A673 (cell line): Measurements from ENCODE around the gene IGFL2. TPM values are rescaled to one million over a fixed set of nuclear protein-coding genes. Genes with fewer than 3 reads are reported as not detected.

Experiments used
- BruUV-seq: library from RNA; stranded (reverse); fragments of 400-500 nt; replicated peaks from 2 replicates; lab custom pipeline; 2021; lab: Mats Ljungman, UMichigan
- CTCF ChIA-PET: fragments of 300-600 bp; sonication (Branson Sonifier 250); formaldehyde crosslinking; loops from one replicate; lab custom pipeline; 2022; ENCODE audit warnings: antibody characterized with exemption; lab: Charles Lee
- POLR2A ChIA-PET: fragments of 300-600 bp; sonication (Branson Sonifier 250); formaldehyde crosslinking; loops from one replicate; lab custom pipeline; 2022; ENCODE audit warnings: antibody characterized with exemption; ENCODE audit not compliant: low non-redundant PET; lab: Charles Lee
- DNase-seq: peaks from one replicate; pipeline ENCODE4 v3.0.0-alpha.2; 2015; ENCODE audit warnings: low spot score
- H3K27ac ChIP-seq: fragments of 200-600 bp; sonication (generic); 2 replicates; pipeline ENCODE4 v1.5.1; 2016; ENCODE audit warnings: mixed run types, low read depth, mild to moderate bottlenecking, mixed read lengths, antibody characterized with exemption, low read length; ENCODE audit not compliant: poor library complexity, severe bottlenecking
- H3K27me3 ChIP-seq: fragments of 200-600 bp; sonication (generic); replicated peaks from 2 replicates; pipeline ENCODE4 v1.6.1; 2017; ENCODE audit warnings: mixed run types, low read depth, mild to moderate bottlenecking, mixed read lengths, antibody characterized with exemption, low read length; ENCODE audit not compliant: insufficient read depth, poor library complexity
- H3K36me3 ChIP-seq: fragments of 200-600 bp; sonication (generic); 2 replicates; pipeline ENCODE4 v1.6.1; 2016; ENCODE audit warnings: mixed run types, mild to moderate bottlenecking, mixed read lengths, antibody characterized with exemption, low read length; ENCODE audit not compliant: insufficient read depth, poor library complexity, severe bottlenecking
- H3K4me1 ChIP-seq: fragments of 200-600 bp; sonication (generic); 2 replicates; pipeline ENCODE4 v1.6.1; 2017; ENCODE audit warnings: mixed run types, mild to moderate bottlenecking, mixed read lengths, antibody characterized with exemption, low read length; ENCODE audit not compliant: insufficient read depth, poor library complexity, severe bottlenecking
- H3K4me3 ChIP-seq: fragments of 200-600 bp; sonication (generic); 2 replicates; pipeline ENCODE4 v1.5.1; 2016; ENCODE audit warnings: low read depth, mixed run types, mild to moderate bottlenecking, mixed read lengths, low read length; ENCODE audit not compliant: poor library complexity, severe bottlenecking
- H3K9me3 ChIP-seq: fragments of 200-600 bp; sonication (generic); 2 replicates; pipeline ENCODE4 v1.6.1; 2016; ENCODE audit warnings: mixed run types, low read depth, mild to moderate bottlenecking, mixed read lengths, antibody characterized with exemption, low read length; ENCODE audit not compliant: poor library complexity, severe bottlenecking
- CTCF ChIP-seq: fragments of 300-800, 200-600 bp; sonication (generic); conservative IDR thresholded peaks from 2 replicates; pipeline ENCODE4 v1.5.1; 2017; ENCODE audit warnings: low read depth, mild to moderate bottlenecking, antibody characterized with exemption, low read length, moderate library complexity, mixed read lengths
- EZH2 ChIP-seq: fragments of 200-600 bp; sonication (generic); IDR thresholded peaks from 2 replicates; pipeline ENCODE4 v1.6.1; 2017; ENCODE audit warnings: borderline replicate concordance, low read depth, mild to moderate bottlenecking, mixed read lengths, antibody characterized with exemption, low read length; ENCODE audit not compliant: poor library complexity, severe bottlenecking
- intact Hi-C: fragments of 100-400 bp; cut with micrococcal nuclease; formaldehyde crosslinking; loops from one replicate; pipeline ENCODE4 v1.10.0; 2022; ENCODE audit not compliant: unreplicated experiment
- total RNA-seq: library from RNA; stranded (reverse); gene quantifications from 2 replicates; pipeline ENCODE4 v1.2.3, GENCODE V29; 2021

The IGFL2 gene
- total RNA-seq, 1 experiment from 2014 or later, result 0.45 TPM

GRCh38 chr19:46209051-46209450 lies 61.0 kb downstream of the IGFL2 start:
- H3K9me3 ChIP-seq, result no peaks in the 10 kb centered on the region
- POLR2A ChIA-PET, result no interaction called here
- no TSS peak for BruUV-seq
- no peaks in the 10 kb centered on the region for H3K36me3 ChIP-seq
- CTCF ChIA-PET, result no interaction called here
- no peak for DNase-seq
- H3K4me3 ChIP-seq, result no peak overlapping the region
- H3K27me3 ChIP-seq, result no peaks in the 10 kb centered on the region
- intact Hi-C loops, result no loop called here
- no peak overlapping the region for H3K27ac ChIP-seq
- no peaks in the 10 kb centered on the region for H3K4me1 ChIP-seq
- no peak for TF ChIP-seq EZH2
- TF ChIP-seq CTCF, result no peak

- CTCF ChIA-PET, result no interaction called here
- no peak for DNase-seq
Observed at GRCh38 chr19:46209472-46209871, 61.4 kb downstream of the IGFL2 start.

GRCh38 chr19:46210669-46211068 lies 62.6 kb downstream of the IGFL2 start:
- intact Hi-C loops, result no loop called here
- ChIA-PET POLR2A (no interaction called here), CTCF (no interaction called here)
- no peak for DNase-seq
- BruUV-seq, result no TSS peak
- TF ChIP-seq EZH2 (no peak), CTCF (no peak)
- no peaks in the 10 kb centered on the region for H3K9me3 ChIP-seq
- no peaks in the 10 kb centered on the region for H3K36me3 ChIP-seq
- H3K27me3 ChIP-seq, result no peaks in the 10 kb centered on the region
- no peaks in the 10 kb centered on the region for H3K4me1 ChIP-seq
- H3K27ac ChIP-seq, result no peak overlapping the region
- H3K4me3 ChIP-seq, result no peak overlapping the region

More at GRCh38 chr19:46209472-46209871, 61.4 kb downstream of the IGFL2 start:
- BruUV-seq, result no TSS peak
- TF ChIP-seq CTCF (no peak), EZH2 (no peak)
- no peaks in the 10 kb centered on the region for H3K9me3 ChIP-seq
- no peaks in the 10 kb centered on the region for H3K36me3 ChIP-seq
- H3K27me3 ChIP-seq, result no peaks in the 10 kb centered on the region
- H3K4me3 ChIP-seq, result no peak overlapping the region
- intact Hi-C loops, result no loop called here
- POLR2A ChIA-PET, result no interaction called here
- H3K27ac ChIP-seq, result no peak overlapping the region
- no peaks in the 10 kb centered on the region for H3K4me1 ChIP-seq

Other genes starting within 250 kb of the IGFL2 start
- 11.4 and 13.5 TPM in 2 replicates for gene MYPOP, start 245.6 kb upstream of the IGFL2 start, total RNA-seq
- not detected in 2 replicates for gene NANOS2, start 233.5 kb upstream of the IGFL2 start, total RNA-seq
- gene NOVA2, start 174.4 kb upstream of the IGFL2 start, total RNA-seq, result not detected in 2 replicates
- gene CCDC61, start 152.8 kb upstream of the IGFL2 start, total RNA-seq, result 15.4 and 16.5 TPM in 2 replicates
- not detected in 2 replicates for gene PGLYRP1, start 125.2 kb upstream of the IGFL2 start, total RNA-seq
- gene IGFL4, start 107.2 kb upstream of the IGFL2 start, total RNA-seq, result not detected in 2 replicates
- not detected in 2 replicates for gene IGFL3, start 23.6 kb upstream of the IGFL2 start, total RNA-seq
- gene IGFL1, start 81.5 kb downstream of the IGFL2 start, total RNA-seq, result not detected in 2 replicates
- gene HIF3A, start 148.8 kb downstream of the IGFL2 start, total RNA-seq, result 3.0 and 7.4 TPM in 2 replicates
- gene PPP5C, start 198.8 kb downstream of the IGFL2 start, total RNA-seq, result 157 and 164 TPM in 2 replicates